Stimulated activated CD4-positive, alpha-beta T cell treated with anti-CD3 and anti-CD28 coated beads, Interleukin-12 subunit alpha, Interleukin-12 subunit beta, amount 100 ng/mL, for 48 hours (primary cell): Measurements from ENCODE around the gene PCSK6.
"Not testable (repeated sequence)": the region's sequence is repeated elsewhere in the genome, so short reads cannot be mapped to it uniquely, and the experiment has no call there.

Experiments used
- DNase-seq, 3 donors: peaks; one replicate each; pipeline ENCODE4 v3.0.0-alpha.2; 2020; ENCODE audit warnings: low read depth in 2 of 3, low spot score in 1 of 3

PCSK6 gene

DNA sequence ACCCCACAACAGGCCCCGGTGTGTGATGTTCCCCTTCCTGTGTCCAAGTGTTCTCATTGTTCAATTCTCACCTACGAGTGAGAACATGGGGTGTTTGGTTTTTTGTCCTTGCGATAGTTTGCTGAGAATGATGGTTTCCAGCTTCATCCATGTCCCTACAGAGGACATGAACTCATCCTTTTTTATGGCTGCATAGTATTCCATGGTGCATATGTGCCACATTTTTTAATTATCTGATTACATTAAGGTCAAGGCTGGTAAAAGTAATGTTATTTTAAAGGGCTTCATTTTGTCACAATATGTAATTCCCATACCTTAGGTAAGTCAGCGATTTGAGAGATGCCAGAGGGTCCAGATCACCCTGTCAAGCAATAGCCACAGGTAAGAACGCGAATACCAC, 202.2 kb downstream of the PCSK6 start:
- DNase-seq: not testable (repeated sequence)

GRCh38 chr15:101286471-101287114, 202.9 kb downstream of the PCSK6 start:
- DNase-seq: no peak

GRCh38 chr15:101283931-101284330, 205.6 kb downstream of the PCSK6 start:
- no peak for DNase-seq

- DNase-seq: no peak
Observed at GRCh38 chr15:101280007-101280406, 209.5 kb downstream of the PCSK6 start.

GRCh38 chr15:101277943-101278564, 211.5 kb downstream of the PCSK6 start:
- no peak for DNase-seq

- peak; percentile 69 to 89 (median 76) for DNase-seq
Observed at GRCh38 chr15:101277038-101277822, 212.3 kb downstream of the PCSK6 start, which contains the start of gene SELENOS. Gene SELENOS, minus strand, starts transcription at chr15:101277485. Its CDS starts 68 bp downstream, at chr15:101277417.

DNA sequence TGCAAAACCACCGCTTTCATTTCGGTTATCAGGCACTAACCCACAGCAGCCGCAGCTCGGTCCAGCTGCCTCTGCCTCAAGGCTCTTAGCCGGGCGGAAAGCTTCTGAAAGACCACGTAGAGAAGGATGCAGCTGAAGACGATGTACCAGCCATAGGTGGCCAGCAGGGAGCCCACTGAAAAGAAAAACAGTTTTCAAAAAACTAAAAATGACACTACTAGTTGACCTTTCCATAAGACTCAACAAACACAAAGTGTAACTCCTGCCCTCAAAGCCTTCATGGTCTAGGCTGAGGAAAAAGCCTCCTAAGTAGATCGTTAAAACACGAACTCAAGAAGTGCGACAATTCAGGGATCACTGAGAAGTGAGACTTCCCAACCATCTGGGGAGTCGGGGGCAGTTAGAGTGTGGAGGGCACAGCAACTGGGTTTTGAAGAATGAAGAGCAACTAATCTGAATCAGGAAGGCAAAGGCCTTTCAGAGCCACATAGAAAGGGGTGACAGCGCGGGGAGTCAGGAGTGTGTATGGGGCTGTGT, 212.9 kb downstream of the PCSK6 start:
- DNase-seq: no peak

DNA sequence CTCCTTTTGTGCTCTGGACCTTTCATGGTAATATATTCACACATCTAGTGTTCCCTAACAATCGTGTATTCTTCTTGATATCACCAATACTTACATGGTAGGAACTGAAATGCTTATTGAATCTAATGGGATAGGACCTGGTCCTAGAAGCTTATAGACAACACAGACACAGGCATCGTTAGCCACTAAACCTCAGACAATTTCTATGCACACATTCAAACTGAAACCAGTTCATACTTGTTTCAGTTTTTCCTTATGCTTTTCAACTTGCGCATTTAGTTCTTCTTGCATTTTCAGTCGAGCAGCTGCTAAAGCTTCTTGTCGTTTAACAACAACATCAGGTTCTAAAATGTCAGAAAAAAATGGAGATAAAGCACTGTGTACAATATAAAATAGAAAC, 214.5 kb downstream of the PCSK6 start:
- DNase-seq: no peak

DNA sequence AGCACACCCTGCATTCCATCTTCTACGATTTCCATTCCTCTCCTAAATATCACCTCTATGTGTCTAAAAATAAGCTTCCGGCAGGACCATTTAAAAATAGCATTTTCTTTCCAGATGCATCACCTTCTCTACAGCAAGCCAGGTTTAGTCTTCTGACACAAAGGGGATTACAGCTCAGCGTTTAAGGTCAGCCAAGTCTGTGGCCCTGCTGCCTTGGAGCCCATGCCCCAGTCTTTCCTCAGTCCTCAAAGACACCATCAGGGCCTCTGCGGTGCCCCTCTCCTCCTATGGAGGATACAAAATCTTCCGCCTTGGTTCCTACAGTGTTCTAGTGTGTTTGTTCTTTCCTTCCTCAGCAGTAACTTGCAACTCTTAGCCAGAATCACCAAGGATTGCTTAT, 216.0 kb downstream of the PCSK6 start:
- DNase-seq: no peak

DNA sequence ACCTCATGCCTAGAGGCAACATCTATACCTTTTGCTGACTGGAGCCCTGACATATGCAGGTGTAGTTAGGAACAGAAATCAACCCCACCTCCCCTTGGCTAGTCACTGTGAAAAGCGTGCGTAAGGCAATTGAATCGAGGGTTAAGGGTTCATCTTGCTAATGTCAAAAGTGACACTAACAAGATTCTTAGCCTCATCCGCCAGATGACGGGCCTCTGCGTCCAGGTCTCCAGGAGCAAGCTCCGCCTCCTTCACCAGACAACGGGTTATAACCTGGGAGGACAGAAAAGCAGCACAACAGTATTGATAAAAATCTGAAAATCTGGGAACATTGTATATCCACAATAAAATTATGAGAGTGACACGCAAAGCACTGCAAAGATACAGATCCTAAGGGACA, 216.9 kb downstream of the PCSK6 start:
- DNase-seq: no peak

- DNase-seq: no peak
Observed at GRCh38 chr15:101269479-101270223, 219.9 kb downstream of the PCSK6 start.

DNA sequence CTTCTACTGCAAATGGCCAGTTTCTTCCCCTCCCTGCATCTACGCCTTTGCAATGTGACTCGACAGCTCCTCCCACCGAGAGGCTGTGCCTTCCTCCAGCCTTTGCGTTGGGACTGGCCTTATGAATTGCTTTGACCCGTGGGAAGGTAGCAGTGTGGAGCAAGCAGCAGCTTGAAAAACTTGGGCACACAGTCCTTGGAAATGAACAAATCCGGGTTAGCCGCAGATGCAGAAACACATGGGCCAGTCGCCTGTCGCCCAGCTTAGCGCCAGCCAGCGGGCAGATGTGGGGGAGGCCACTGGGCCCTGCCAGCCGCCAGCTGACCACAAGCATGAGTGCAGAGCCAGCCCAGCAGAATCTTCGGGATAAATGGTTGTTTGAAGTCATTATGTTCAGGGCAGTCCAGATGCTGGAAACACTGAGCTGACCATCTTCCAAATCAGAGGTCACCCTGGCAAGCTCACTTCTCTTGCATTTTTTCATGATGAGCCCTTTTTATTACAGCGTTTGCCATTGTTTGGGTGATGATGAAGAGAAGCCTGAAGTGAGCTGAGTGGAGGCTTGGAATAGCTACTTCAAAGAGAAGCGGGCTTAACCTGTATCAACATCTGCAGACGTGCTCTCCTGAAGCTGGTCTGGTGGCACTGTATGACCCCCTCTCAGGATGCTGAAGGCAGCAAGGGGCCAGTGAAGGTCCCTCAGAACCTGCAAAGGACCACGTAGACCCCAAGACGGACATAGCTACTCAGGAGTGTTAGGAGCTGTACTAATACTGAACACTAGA, 222.0 kb downstream of the PCSK6 start:
- no peak for DNase-seq

DNA sequence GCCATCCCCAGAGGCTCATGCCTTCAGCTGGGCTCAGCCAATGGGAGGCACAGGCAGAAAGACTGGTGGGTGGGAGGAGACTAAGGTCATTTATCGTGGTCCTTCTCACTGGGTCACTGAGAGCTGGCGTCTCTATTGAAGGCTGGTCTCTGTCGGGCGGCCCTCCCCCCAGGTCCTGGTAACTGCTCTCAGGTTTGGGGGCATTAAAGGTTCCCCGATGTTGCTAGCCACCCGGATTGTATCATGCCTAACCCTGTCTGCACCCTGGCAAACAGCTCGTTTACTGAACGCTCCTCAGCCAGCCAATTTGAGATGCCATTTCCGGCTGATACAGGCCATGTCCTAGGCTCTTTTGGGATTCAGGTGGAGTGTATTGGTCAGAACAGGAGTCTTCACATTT, 222.7 kb downstream of the PCSK6 start:
- no peak for DNase-seq

- DNase-seq: no peak
Observed at GRCh38 chr15:101266034-101266433, 223.5 kb downstream of the PCSK6 start.

GRCh38 chr15:101264911-101265641, 224.4 kb downstream of the PCSK6 start:
- DNase-seq: no peak

DNA sequence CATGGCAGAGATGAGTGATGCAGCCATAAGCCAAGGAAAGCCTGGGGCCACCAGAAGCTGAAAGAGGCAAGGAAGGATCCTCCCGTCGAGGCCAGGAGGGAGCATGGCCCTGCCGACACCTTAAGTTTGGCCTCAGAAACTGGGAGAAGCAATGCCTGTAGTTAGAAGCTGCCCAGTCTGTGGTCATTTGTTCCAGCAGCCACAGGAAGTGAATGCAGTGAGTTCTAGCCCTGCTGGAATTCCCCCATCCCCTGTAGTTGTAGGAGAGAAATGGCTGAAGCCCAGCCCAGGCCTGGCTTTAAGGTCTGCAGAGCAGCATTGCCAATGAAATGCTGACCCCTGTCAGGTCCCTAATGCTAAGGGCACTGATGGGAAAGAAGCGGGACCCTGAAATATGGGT, 225.5 kb downstream of the PCSK6 start:
- no peak for DNase-seq

DNA sequence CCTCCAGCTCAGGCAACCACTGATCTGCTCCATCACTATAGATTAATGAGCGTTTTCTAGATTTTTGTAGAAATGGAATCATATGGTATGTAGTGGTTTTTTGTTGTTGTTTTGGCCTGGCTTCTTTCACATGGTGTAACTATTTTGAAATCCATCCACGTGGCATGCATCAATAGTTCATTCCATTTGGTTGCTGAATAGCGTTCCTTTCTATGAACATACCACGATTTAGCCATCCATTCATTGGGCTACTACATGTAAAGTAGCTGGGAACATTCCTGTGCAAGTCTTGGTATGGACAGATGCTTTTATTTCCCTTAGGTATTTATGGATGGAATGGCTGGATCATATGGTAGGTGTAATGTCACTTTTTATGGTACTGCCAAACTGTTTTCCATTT, 227.0 kb downstream of the PCSK6 start:
- no peak for DNase-seq

DNA sequence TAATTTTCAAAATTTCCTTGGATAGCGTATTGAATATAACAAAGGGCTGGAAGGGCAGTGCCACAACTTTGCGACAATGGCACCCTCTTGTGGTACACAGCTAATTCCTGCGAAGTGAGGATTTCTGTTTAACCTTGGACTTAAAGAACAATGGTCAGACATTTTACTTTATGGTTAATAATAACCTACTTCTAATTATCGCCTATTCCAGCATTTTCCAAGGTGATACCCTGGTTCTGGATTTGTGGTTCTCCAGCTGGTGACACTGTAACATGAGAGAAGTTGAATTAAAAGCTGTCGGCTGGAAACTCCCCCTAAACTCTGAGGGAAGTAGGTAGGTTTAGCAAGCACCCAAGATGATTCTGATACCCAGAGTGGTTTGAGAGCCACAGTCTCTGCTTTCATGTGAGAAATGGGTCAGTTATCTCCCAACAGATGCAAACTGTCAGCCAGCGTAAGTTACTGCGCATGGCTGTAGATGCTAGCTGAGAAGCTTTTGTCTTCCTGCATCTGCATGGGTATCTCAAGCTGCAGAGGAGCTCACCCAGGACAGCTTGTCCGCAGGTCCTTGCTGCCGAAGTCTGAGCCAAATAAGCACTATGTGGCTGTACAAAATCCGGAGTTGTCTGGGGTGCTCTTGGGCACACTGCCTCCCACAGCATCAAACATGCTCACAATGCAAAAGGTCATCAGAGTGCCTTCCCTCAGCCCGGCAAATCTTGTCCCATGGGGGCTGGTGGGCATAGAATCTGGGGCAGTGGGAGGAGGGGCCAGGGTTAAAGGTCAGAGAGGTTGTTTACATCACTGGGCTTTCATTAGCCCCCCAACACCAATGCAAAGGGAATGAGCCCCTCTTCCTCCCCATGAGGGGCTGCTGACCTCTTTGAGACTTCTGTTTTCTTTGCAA, 231.0 kb downstream of the PCSK6 start:
- peak in 2 of 3 donors; percentile 23 to 53 for DNase-seq

DNA sequence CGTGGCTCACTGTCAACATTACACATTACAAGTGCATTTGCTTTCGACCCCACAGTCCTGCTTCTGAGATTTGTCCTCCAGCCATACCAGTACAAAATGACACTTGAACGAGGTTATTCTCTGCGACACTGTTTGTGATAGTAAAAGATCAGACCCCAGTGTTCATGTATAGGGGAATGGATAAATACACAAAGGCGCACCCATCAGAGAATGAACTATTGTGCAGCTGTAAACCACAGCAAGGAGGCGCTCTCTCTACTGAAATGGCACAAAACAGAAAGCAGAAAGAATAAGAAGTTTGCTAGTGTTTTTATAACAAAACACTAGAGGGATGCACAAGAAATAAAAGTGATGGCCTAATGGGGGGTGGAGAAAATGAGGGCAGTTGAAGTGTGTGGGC, 232.8 kb downstream of the PCSK6 start:
- no peak for DNase-seq
